H9 (cell line): Measurements from ENCODE around the gene CARD11. TPM values are rescaled to one million over a fixed set of nuclear protein-coding genes. Genes with fewer than 3 reads are reported as not detected.
A peak's percentile ranks its signal among the peaks of the same experiment; 100 is the strongest.

Experiments
- DNase-seq: peaks from one replicate; pipeline ENCODE4 v3.0.0-alpha.2; 2017
- H2AFZ ChIP-seq: one replicate; pipeline ENCODE4 v1.6.1; 2013; ENCODE audit warnings: mild to moderate bottlenecking, low read length, control low read depth, moderate library complexity
- H2AK5ac ChIP-seq: 2 replicates; pipeline ENCODE4 v1.6.1; 2013; ENCODE audit warnings: low read length, control low read depth, mixed read lengths; ENCODE audit not compliant: insufficient read length
- H2BK120ac ChIP-seq: one replicate; pipeline ENCODE4 v1.6.1; 2013; ENCODE audit warnings: low read depth, mild to moderate bottlenecking, low read length, control low read depth, inconsistent platforms; ENCODE audit not compliant: poor library complexity, severe bottlenecking
- H2BK12ac ChIP-seq: 2 replicates; pipeline ENCODE4 v1.6.1; 2013; ENCODE audit warnings: low read length, control low read depth, mixed read lengths, low read depth; ENCODE audit not compliant: insufficient read length
- H2BK15ac ChIP-seq: 2 replicates; pipeline ENCODE4 v1.6.1; 2013; ENCODE audit warnings: low read depth, low read length, control low read depth
- H2BK20ac ChIP-seq: one replicate; pipeline ENCODE4 v1.6.1; 2013; ENCODE audit warnings: low read depth, mild to moderate bottlenecking, low read length, control low read depth, inconsistent platforms; ENCODE audit not compliant: poor library complexity, severe bottlenecking
- H2BK5ac ChIP-seq: 2 replicates; pipeline ENCODE4 v1.6.1; 2013; ENCODE audit warnings: low read length, control low read depth, mixed read lengths; ENCODE audit not compliant: insufficient read length
- H3K14ac ChIP-seq: 2 replicates; pipeline ENCODE4 v1.6.1; 2013; ENCODE audit warnings: low read length, control low read depth; ENCODE audit not compliant: insufficient read depth
- H3K18ac ChIP-seq: 2 replicates; pipeline ENCODE4 v1.6.1; 2013; ENCODE audit warnings: low read depth, mild to moderate bottlenecking, mixed read lengths, low read length, control low read depth; ENCODE audit not compliant: insufficient read length
- H3K23ac ChIP-seq: 2 replicates; pipeline ENCODE4 v1.6.1; 2013; ENCODE audit warnings: low read length, control low read depth, mixed read lengths, low read depth; ENCODE audit not compliant: insufficient read length
- H3K23me2 ChIP-seq: 2 replicates; pipeline ENCODE4 v1.6.1; 2013; ENCODE audit warnings: low read depth, mild to moderate bottlenecking, mixed read lengths, low read length, control low read depth; ENCODE audit not compliant: insufficient read length, poor library complexity, severe bottlenecking
- H3K27ac ChIP-seq: 2 replicates; pipeline ENCODE4 v1.5.1; 2013; ENCODE audit warnings: low read length, control low read depth, mixed read lengths, low read depth; ENCODE audit not compliant: insufficient read length
- H3K27me3 ChIP-seq: 2 replicates; pipeline ENCODE4 v1.6.1; 2013; ENCODE audit warnings: low read length, control low read depth, inconsistent platforms; ENCODE audit not compliant: insufficient read depth
- H3K4ac ChIP-seq: 2 replicates; pipeline ENCODE4 v1.6.1; 2013; ENCODE audit warnings: low read depth, mild to moderate bottlenecking, control low read depth, inconsistent platforms, low read length, moderate library complexity
- H3K4me1 ChIP-seq: 2 replicates; pipeline ENCODE4 v1.6.1; 2013; ENCODE audit warnings: low read length, control low read depth, inconsistent platforms; ENCODE audit not compliant: insufficient read depth
- H3K4me2 ChIP-seq: 2 replicates; pipeline ENCODE4 v1.6.1; 2013; ENCODE audit warnings: low read length, control low read depth, mixed read lengths; ENCODE audit not compliant: insufficient read length, insufficient read depth
- H3K56ac ChIP-seq: 2 replicates; pipeline ENCODE4 v1.6.1; 2013; ENCODE audit warnings: low read depth, mild to moderate bottlenecking, mixed read lengths, low read length, control low read depth; ENCODE audit not compliant: insufficient read length
- H3K79me1 ChIP-seq: 2 replicates; pipeline ENCODE4 v1.6.1; 2013; ENCODE audit warnings: low read depth, mild to moderate bottlenecking, moderate library complexity, low read length, control low read depth, inconsistent platforms; ENCODE audit not compliant: insufficient read depth, poor library complexity, severe bottlenecking
- H3K79me2 ChIP-seq: 2 replicates; pipeline ENCODE4 v1.6.1; 2013; ENCODE audit warnings: low read length, control low read depth, inconsistent platforms; ENCODE audit not compliant: insufficient read depth
- H3K9ac ChIP-seq: 2 replicates; pipeline ENCODE4 v1.6.1; 2013; ENCODE audit warnings: low read length, control low read depth, mixed read lengths; ENCODE audit not compliant: insufficient read length; ENCODE audit errors: extremely low read depth
- H3K9me3 ChIP-seq: one replicate; pipeline ENCODE4 v1.6.1; 2013; ENCODE audit warnings: low read depth, low read length, inconsistent platforms; ENCODE audit not compliant: control insufficient read depth
- H3T11ph ChIP-seq: one replicate; pipeline ENCODE4 v1.6.1; 2013; ENCODE audit warnings: mild to moderate bottlenecking, low read length, control low read depth, inconsistent platforms
- H4K20me1 ChIP-seq: one replicate; pipeline ENCODE4 v1.6.1; 2013; ENCODE audit not compliant: control insufficient read depth, insufficient read length, insufficient read depth
- H4K5ac ChIP-seq: 2 replicates; pipeline ENCODE4 v1.6.1; 2013; ENCODE audit warnings: low read depth, mild to moderate bottlenecking, mixed read lengths, low read length, control low read depth; ENCODE audit not compliant: insufficient read length
- H4K8ac ChIP-seq: replicated peaks from 2 replicates; pipeline ENCODE4 v1.6.1; 2013; ENCODE audit warnings: low read length, control low read depth, mixed read lengths, low read depth; ENCODE audit not compliant: insufficient read length
- H4K91ac ChIP-seq: 2 replicates; pipeline ENCODE4 v1.6.1; 2013; ENCODE audit warnings: low read depth, mild to moderate bottlenecking, moderate library complexity, mixed read lengths, low read length, control low read depth; ENCODE audit not compliant: insufficient read length
- H3K27ac Mint-ChIP-seq, 3 experiments: 2 replicates in 2 of 3; 3 replicates in 1 of 3; pipeline ENCODE4 v1.8.0; 2020 to 2021; ENCODE audit warnings: mixed read lengths in 3 of 3, mild to moderate bottlenecking in 1 of 3, moderate library complexity in 1 of 3
- H3K27me3 Mint-ChIP-seq: 2 replicates; pipeline ENCODE4 v1.8.0; 2021; ENCODE audit warnings: low read depth, mild to moderate bottlenecking, moderate library complexity, mixed read lengths
- H3K36me3 Mint-ChIP-seq, 3 experiments: 2 replicates in 2 of 3; 3 replicates in 1 of 3; pipeline ENCODE4 v1.8.0; 2020 to 2021; ENCODE audit warnings: low read depth in 3 of 3, mixed read lengths in 3 of 3; ENCODE audit not compliant: insufficient read depth in 1 of 3
- H3K4me1 Mint-ChIP-seq, 2 experiments: 2 replicates each; pipeline ENCODE4 v1.8.0; 2020; ENCODE audit warnings: mixed read lengths in 2 of 2
- H3K4me3 Mint-ChIP-seq, 2 experiments: 2 replicates in 1 of 2; 3 replicates in 1 of 2; pipeline ENCODE4 v1.8.0; 2020 to 2021; ENCODE audit warnings: mild to moderate bottlenecking in 2 of 2, mixed read lengths in 2 of 2, moderate library complexity in 1 of 2
- H3K9me3 Mint-ChIP-seq, 2 experiments: 2 replicates in 1 of 2; 3 replicates in 1 of 2; pipeline ENCODE4 v1.8.0; 2020; ENCODE audit warnings: mild to moderate bottlenecking in 2 of 2, mixed read lengths in 2 of 2, moderate library complexity in 1 of 2
- WGBS: extraction: QIAGEN DNeasy Blood & Tissue Kit; methylation state at CpG from one replicate; pipeline ENCODE4 v1.1.7; 2013; ENCODE audit warnings: missing lambda C conversion rate, low lambda C conversion rate, mixed read lengths; ENCODE audit not compliant: insufficient read length; ENCODE audit errors: extremely low coverage; 5-methylcytosine and 5-hydroxymethylcytosine counted together
- total RNA-seq: library from RNA; stranded (reverse); gene quantifications from 2 replicates; pipeline ENCODE4 v1.2.1, GENCODE V29; 2021
- TF ChIP-seq, protein P1 (sequence below): fragments of 200-600 bp; sonication (generic); conservative IDR thresholded peaks from 3 replicates; pipeline ENCODE4 v1.8.0; 2021; ENCODE audit warnings: antibody characterized with exemption, mild to moderate bottlenecking

CARD11 gene
- total RNA-seq, 1 experiment from 2014 or later: 20.0 TPM

DNA sequence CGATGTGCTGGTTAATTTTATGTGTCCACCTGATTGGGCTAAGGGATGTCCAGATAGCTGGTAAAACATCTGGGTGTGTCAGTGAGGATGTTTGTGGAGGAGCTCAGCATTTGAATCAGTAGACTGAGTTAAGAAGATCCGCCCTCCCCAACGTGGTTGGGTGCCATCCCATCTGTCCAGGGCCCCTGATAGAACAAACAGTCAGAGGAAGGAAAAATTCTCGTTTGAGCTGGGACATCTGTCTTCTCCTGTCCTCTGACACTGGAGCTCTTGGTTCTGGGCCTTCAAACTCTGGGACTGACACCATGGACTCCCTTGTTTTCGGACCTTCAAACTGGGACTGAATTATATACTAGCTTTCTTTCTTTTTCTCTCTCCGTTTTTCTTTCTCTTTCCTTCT lies 59.6 kb downstream of the CARD11 start:
- Histone ChIP-seq H3K79me2 (no peaks in the 10 kb centered on the region; the same call in 1 of the 2 replicates), H3K23ac (no peak overlapping the region), H2BK120ac (no peak overlapping the region), H3K18ac (no peak overlapping the region), H2AK5ac (no peak overlapping the region), H2BK12ac (no peak overlapping the region), H2BK20ac (no peak overlapping the region), H2BK15ac (no peak overlapping the region), H3K79me1 (no peaks in the 10 kb centered on the region), H2AFZ (no peak overlapping the region), H3K23me2 (no peaks in the 10 kb centered on the region), H4K91ac (no peak overlapping the region), H4K20me1 (no peaks in the 10 kb centered on the region), H3K27me3 (no peaks in the 10 kb centered on the region), H3K4ac (no peak overlapping the region), H3K9me3 (no peaks in the 10 kb centered on the region), H3K4me2 (no peak overlapping the region), H3K27ac (no peak overlapping the region), H3T11ph (no peak overlapping the region), H2BK5ac (no peak overlapping the region), H3K56ac (no peak overlapping the region), H3K4me1 (no peaks in the 10 kb centered on the region; the same call in 1 of the 2 replicates), H3K14ac (no peak overlapping the region), H4K5ac (no peak overlapping the region), H3K9ac (no peak overlapping the region), H4K8ac (no peak overlapping the region)
- Mint-ChIP-seq H3K9me3 (peaks cover 3 to 8% of the 10 kb centered on the region in 2 experiments), H3K36me3 (peaks cover 0 to 8% (median 2%) of the 10 kb centered on the region in 3 experiments; a peak in 2 of 7 replicates), H3K27ac (peak overlapping the region in 1 of 3 experiments; percentile 36; a peak in 1 of 7 replicates), H3K27me3 (peaks cover 1% of the 10 kb centered on the region; the same call in 1 of the 2 replicates), H3K4me3 (no peak overlapping the region), H3K4me1 (peaks cover 8 to 10% of the 10 kb centered on the region in 2 experiments)
- TF ChIP-seq, protein P1, sequence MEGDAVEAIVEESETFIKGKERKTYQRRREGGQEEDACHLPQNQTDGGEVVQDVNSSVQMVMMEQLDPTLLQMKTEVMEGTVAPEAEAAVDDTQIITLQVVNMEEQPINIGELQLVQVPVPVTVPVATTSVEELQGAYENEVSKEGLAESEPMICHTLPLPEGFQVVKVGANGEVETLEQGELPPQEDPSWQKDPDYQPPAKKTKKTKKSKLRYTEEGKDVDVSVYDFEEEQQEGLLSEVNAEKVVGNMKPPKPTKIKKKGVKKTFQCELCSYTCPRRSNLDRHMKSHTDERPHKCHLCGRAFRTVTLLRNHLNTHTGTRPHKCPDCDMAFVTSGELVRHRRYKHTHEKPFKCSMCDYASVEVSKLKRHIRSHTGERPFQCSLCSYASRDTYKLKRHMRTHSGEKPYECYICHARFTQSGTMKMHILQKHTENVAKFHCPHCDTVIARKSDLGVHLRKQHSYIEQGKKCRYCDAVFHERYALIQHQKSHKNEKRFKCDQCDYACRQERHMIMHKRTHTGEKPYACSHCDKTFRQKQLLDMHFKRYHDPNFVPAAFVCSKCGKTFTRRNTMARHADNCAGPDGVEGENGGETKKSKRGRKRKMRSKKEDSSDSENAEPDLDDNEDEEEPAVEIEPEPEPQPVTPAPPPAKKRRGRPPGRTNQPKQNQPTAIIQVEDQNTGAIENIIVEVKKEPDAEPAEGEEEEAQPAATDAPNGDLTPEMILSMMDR: no peak
- no peak for DNase-seq
- no CpG with 5 or more reads among the region's 6 CpGs for WGBS
